ENCODE results near the gene SNX2.
"Not testable (repeated sequence)": the region's sequence is repeated elsewhere in the genome, so short reads cannot be mapped to it uniquely, and the experiment has no call there.

SNX2 gene

DNA sequence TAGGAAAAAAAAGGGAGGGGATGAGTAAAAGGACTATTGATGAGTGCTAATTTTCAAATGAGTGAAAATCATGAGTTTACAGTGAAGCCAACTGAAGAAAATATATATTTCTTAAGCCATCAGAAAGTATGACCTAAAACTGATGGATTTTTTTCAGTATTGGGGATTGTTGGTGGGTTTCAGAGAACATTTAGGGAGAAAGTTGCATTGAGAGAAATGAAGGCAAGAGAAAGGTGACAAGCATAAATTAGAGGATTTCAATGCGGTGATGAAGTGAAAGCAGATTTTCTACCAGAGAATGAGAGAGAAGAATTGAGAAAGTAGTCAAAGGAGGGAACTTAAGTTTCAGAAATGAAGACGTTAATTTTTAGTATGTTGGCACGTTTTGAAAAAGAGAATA is 62.1 kb downstream of the SNX2 start:
- no peak for DNase-seq (ENCODE audit: low read depth, low spot score)
- no peak overlapping the region for H3K27ac ChIP-seq

GRCh38 chr5:122839731-122840130 is 64.9 kb downstream of the SNX2 start:
- no peak overlapping the region for H3K27ac ChIP-seq
- no peak for DNase-seq (ENCODE audit: low read depth, low spot score)

- no peak for DNase-seq (ENCODE audit: low read depth, low spot score)
- no peak overlapping the region for H3K27ac ChIP-seq
These were observed 67.2 kb downstream of the SNX2 start for GRCh38 chr5:122842016-122842580.

- peak overlapping the region; percentile 99 for H3K27ac ChIP-seq
- no peak for DNase-seq (ENCODE audit: low read depth, low spot score)
These were observed 69.4 kb downstream of the SNX2 start for GRCh38 chr5:122844136-122844909.

GRCh38 chr5:122844910-122845228 is 70.0 kb downstream of the SNX2 start:
- DNase-seq (ENCODE audit: low read depth, low spot score) = no peak

DNA sequence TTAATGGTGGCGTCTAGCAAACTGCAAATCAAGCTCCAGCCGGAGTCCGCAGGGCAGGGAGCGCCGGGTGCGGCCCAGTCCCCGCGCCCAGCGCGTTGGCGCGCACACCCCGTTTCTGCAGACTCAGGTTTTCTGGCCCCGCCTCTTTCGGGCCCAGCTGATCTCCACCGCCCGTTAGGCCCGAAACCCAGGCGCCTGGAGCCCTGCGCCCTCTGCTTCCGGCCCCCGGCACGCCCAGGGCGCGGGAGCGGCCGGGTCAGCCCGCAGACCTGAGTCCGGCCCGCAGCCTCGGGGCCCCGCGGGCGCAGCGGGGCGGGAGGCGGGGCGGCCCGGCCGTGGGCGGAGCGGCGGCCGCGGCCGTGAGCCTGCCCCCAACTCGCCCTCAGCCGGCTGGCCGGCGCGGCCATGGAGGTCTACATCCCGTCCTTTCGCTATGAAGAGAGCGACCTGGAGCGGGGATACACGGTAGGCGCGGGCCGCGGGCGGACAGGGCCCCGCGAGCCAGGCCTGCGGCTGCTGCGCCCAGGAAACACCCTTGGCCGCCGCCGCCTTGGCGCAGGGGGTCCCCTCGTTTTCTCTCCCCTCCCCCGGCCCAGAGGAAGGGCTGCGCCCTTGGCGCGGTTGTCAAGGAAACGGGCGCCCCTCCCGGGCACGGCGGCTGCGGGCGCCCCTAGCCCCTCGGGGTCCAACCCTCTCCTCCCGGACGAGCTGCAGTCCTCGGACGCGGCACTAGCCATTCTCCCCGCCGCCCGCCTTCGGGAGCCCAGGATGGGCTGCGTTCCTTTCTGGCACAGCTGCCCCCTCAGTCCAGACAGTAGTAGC is 70.6 kb downstream of the SNX2 start, which contains the start of gene SNX24:
TSS of gene SNX24 (plus strand) at position 385 of the 822 bp plus-strand sequence. CDS start at position 406, 21 bp downstream.
- peak; percentile 18 for DNase-seq (ENCODE audit: low read depth, low spot score)
- peak within 1 kb of the TSS; percentile 99 for H3K27ac ChIP-seq

More at GRCh38 chr5:122844910-122845228, 70.0 kb downstream of the SNX2 start:
- H3K27ac ChIP-seq = peak overlapping the region; percentile 99

GRCh38 chr5:122846051-122846550 is 71.2 kb downstream of the SNX2 start:
- DNase-seq (ENCODE audit: low read depth, low spot score) = no peak
- H3K27ac ChIP-seq = peak overlapping the region; percentile 99

- H3K27ac ChIP-seq = peak overlapping the region; percentile 99
- DNase-seq (ENCODE audit: low read depth, low spot score) = no peak
These were observed 72.8 kb downstream of the SNX2 start for GRCh38 chr5:122847687-122848081.

DNA sequence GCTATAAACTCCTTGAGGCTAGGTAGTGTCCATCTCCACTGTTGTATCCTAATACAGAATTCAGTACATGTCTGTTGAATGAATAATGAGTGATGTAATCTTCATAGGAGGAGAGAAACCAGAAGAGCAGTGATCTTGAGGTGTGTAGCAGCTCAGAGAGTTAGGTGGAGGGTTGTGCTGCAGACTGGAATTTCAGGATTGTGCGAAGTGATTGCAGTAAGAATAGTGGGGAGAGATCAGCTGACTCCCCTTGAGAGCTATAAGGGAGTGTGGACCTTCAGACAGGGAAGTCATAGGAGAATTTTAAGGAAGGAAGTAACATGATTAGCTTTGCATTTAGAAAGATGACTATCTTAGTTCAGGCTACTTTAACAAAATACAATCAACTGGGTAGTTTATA is 74.9 kb downstream of the SNX2 start:
- DNase-seq (ENCODE audit: low read depth, low spot score) = peak; percentile 62
- peak overlapping the region; percentile 99 for H3K27ac ChIP-seq

- not testable (repeated sequence) for DNase-seq (ENCODE audit: low read depth, low spot score); H3K27ac ChIP-seq
These were observed 82.7 kb downstream of the SNX2 start for GRCh38 chr5:122857538-122857937.

DNA sequence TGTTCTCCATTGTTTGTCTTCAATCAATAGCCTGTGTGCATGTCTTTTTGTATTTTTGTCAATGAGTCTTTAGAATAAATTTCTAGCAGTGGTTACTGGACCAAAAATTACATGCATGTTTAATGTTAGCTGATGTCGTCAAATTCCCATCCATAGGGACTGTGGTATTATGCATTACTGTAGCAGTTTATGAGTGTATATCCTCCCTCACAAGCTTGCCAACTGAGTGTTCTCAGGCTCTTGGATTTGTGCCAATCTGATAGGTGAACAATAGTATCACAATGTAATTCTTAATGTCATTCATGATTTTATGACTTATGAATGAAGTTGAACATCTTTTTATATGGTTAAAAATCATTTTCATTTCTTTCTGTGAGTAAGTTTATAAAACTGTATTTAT is 83.6 kb downstream of the SNX2 start:
- peak; percentile 51 for DNase-seq (ENCODE audit: low read depth, low spot score)
- no peak overlapping the region for H3K27ac ChIP-seq

GRCh38 chr5:122863240-122863639 is 88.4 kb downstream of the SNX2 start:
- no peak overlapping the region for H3K27ac ChIP-seq
- DNase-seq (ENCODE audit: low read depth, low spot score) = no peak

DNA sequence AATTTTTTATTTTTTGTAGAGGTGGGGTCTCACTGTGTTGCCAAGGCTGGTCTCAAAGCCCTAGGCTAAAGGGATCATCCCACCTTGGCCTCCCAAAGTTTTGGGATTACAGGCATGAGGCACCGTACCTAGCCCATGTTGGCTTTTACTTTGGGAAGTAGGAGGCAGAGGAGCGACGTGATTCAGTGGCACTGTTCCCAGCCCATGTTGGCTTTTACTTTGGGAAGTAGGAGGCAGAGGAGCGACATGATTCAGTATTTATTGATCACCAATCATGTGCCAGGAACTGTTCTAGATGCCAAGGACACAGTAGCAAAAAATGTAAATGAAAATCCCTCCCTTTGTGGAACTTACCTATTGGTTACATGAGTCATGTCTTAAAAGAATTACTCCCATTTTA is 88.8 kb downstream of the SNX2 start:
- no peak for DNase-seq (ENCODE audit: low read depth, low spot score)
- no peak overlapping the region for H3K27ac ChIP-seq

GRCh38 chr5:122864400-122864799 is 89.5 kb downstream of the SNX2 start:
- H3K27ac ChIP-seq = no peak overlapping the region
- no peak for DNase-seq (ENCODE audit: low read depth, low spot score)

DNA sequence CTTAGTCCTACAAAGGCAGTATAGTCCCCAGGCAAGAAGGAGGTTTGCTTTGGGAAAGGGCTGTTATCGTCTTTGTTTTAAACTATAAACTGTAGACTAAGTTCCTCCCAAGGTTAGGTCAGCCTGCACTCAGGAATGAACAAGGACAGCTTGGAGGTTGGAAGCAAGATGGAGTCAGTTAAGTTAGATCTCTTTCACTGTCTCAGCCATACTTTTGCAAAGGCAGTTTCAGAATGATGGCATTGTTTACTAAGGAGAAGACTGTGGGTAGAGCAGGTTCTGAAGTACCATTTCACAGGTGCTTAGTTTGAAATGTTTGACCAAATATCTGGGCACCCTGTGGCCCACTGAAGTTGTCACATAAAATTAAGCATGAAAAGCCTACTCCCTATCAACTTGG is 90.0 kb downstream of the SNX2 start:
- no peak overlapping the region for H3K27ac ChIP-seq
- no peak for DNase-seq (ENCODE audit: low read depth, low spot score)

- no peak overlapping the region for H3K27ac ChIP-seq
- no peak for DNase-seq (ENCODE audit: low read depth, low spot score)
These were observed 95.5 kb downstream of the SNX2 start for GRCh38 chr5:122870219-122870856.

- DNase-seq (ENCODE audit: low read depth, low spot score) = no peak
- H3K27ac ChIP-seq = no peak overlapping the region
These were observed 96.8 kb downstream of the SNX2 start for GRCh38 chr5:122871661-122872060.

GRCh38 chr5:122874179-122874875 is 99.4 kb downstream of the SNX2 start:
- no peak for DNase-seq (ENCODE audit: low read depth, low spot score)
- H3K27ac ChIP-seq = no peak overlapping the region

DNA sequence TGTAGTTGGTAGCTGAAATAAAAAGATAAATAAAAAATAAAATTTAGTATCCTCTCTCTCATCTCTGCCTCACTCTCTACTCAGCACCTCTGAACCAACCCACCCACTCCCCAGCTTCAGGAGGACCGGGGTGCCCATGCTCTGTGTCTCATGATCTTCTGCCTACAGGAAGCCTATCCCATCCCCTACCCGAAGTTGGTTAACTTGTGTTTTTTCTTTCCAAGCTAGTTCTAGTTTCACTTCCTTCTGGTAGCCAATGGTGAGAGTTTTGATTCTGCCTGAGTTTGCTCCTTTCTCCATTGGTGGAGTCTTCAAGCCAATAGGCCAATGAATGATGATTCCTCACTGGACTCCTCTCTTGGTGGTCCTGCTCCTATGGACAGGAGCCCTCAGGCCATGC is 102.6 kb downstream of the SNX2 start:
- no peak overlapping the region for H3K27ac ChIP-seq
- no peak for DNase-seq (ENCODE audit: low read depth, low spot score)

- DNase-seq (ENCODE audit: low read depth, low spot score) = no peak
- no peak overlapping the region for H3K27ac ChIP-seq
These were observed 104.2 kb downstream of the SNX2 start for GRCh38 chr5:122879076-122879475.

Data from epithelial cell of prostate (primary cell).